ENCODE data around the gene MRTFB.

- no peak for TF ChIP-seq EZH2 (IDR thresholded peaks at IDR 0.05; ENCODE audit: low read length, missing control alignments)
- TF ChIP-seq, protein P1, sequence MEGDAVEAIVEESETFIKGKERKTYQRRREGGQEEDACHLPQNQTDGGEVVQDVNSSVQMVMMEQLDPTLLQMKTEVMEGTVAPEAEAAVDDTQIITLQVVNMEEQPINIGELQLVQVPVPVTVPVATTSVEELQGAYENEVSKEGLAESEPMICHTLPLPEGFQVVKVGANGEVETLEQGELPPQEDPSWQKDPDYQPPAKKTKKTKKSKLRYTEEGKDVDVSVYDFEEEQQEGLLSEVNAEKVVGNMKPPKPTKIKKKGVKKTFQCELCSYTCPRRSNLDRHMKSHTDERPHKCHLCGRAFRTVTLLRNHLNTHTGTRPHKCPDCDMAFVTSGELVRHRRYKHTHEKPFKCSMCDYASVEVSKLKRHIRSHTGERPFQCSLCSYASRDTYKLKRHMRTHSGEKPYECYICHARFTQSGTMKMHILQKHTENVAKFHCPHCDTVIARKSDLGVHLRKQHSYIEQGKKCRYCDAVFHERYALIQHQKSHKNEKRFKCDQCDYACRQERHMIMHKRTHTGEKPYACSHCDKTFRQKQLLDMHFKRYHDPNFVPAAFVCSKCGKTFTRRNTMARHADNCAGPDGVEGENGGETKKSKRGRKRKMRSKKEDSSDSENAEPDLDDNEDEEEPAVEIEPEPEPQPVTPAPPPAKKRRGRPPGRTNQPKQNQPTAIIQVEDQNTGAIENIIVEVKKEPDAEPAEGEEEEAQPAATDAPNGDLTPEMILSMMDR (conservative IDR thresholded peaks at IDR 0.05 in 1 of 2, IDR thresholded peaks at IDR 0.05 in 1 of 2; ENCODE audit: low read depth in 1 of 2, low read length in 2 of 2): peak; percentile 95
Measured at GRCh38 chr16:14249291-14250032, 178.3 kb downstream of the MRTFB start.

Measured in fibroblast of lung (primary cell).